A172 (cell line): ENCODE measurements around the gene ATP7B. TPM values are rescaled to one million over a fixed set of nuclear protein-coding genes. Genes with fewer than 3 reads are reported as not detected.
"Not testable (repeated sequence)": the region's sequence is repeated elsewhere in the genome, so short reads cannot be mapped to it uniquely, and the experiment has no call there.

ENCODE experiments used
- DNase-seq: peaks from one replicate; pipeline ENCODE4 v3.0.0-alpha.2; 2015; ENCODE audit warnings: low spot score
- total RNA-seq: library from RNA; depleted of rRNA; stranded (reverse); fragments of >200 nt; shearing (Covaris generic); gene quantifications from 2 replicates; pipeline ENCODE4 v1.2.3, GENCODE V29; 2014

Gene ATP7B
- total RNA-seq, 1 experiment from 2014 or later: 2.0 TPM

DNA sequence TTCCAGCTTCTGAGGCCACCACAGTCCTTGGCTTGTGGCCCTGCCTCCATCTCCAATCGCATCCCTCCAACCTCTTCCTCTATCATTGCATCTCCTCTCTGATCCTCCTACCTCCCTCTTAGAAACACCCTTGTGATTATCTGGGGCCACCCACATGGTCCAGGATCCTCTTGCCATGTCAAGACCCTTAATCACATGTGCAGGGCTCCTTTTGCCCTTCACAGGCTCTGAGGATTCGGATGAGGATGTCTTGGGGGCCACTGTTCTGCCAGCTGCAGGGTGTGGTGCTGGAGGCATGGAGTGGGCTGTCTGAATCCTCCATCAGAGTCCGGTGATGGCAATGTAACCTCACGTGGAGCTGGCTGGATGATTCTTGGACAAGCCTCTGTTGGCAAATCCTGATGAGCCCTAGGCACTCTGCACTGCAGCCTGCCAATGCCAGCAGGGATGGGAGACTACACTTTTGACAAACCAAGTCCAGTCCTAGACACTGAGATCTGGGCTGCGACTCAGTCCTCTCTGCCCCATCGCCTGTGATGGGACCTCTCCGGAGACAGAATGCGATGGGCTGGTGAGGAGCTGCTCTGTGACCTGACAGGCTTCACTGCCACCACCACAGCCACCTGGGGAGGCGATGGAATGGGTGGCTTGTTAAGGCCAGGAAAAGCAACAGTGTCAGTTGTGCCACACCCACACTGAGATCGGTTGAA lies 88.3 kb downstream of the ATP7B start:
- DNase-seq: no peak

GRCh38 chr13:51921790-51922740 lies 89.2 kb downstream of the ATP7B start:
- DNase-seq: no peak

- DNase-seq: no peak
Observed at GRCh38 chr13:51920786-51921185, 90.5 kb downstream of the ATP7B start.

DNA sequence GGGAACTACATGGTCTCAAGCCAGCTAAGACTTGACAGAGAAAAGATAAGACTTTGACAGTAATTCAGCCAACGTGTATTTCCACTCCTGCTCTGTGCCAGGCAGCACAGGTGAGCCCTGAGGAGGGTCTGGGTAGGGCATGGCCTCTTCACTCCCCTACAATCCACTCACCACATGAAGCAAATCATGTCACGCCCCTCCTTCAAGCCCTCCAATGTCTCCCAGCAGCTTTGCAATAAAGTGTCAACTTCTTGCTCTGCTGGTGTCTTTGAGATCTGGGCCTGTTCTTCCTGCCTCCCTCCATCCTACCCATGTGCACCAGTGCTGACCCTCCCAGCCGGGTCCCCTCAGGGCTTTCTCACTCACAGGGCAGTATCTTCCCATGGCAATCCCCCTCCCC lies 91.0 kb downstream of the ATP7B start:
- DNase-seq: no peak

DNA sequence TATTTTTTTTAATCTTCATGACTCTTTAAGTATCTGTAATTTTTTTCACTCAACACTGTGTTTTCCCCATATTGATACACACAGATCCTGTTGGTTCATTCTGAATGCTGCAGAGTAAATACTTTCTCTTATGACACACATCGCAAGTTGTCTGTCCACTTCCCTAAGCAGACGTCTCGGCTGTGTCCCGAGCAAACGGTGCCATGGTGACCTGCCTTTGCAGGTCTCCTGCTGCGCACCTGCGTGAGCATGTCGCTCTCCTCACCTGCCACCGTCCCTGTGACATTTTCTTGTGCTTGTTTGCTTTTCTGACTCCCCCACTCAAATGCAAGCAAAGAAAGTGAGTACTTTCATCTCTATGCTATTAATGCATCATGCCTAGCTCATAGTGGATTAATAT lies 91.7 kb downstream of the ATP7B start:
- DNase-seq: no peak

DNA sequence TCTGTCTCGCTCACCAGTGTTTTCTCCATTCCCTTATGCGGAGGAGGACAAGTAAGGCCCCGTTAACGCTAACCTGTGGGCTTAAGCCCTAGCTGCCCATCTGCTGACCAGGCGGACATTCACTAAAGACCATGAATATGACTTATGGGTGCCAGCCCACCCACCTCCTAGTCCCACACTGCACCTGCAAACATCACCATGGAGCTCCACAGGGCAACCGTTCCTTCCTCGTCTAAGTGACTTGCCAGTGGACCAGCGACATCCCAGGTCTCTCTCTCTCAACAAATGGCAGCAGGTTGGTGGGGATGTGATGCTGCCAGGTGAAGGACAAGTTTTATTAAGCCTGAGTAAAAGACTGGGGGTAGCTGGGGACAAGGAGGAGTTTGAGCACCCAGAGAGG lies 94.3 kb downstream of the ATP7B start:
- no peak for DNase-seq

- DNase-seq: no peak
Observed at GRCh38 chr13:51916051-51916818, 95.0 kb downstream of the ATP7B start.

- DNase-seq: no peak
Observed at GRCh38 chr13:51914137-51914493, 97.1 kb downstream of the ATP7B start.

DNA sequence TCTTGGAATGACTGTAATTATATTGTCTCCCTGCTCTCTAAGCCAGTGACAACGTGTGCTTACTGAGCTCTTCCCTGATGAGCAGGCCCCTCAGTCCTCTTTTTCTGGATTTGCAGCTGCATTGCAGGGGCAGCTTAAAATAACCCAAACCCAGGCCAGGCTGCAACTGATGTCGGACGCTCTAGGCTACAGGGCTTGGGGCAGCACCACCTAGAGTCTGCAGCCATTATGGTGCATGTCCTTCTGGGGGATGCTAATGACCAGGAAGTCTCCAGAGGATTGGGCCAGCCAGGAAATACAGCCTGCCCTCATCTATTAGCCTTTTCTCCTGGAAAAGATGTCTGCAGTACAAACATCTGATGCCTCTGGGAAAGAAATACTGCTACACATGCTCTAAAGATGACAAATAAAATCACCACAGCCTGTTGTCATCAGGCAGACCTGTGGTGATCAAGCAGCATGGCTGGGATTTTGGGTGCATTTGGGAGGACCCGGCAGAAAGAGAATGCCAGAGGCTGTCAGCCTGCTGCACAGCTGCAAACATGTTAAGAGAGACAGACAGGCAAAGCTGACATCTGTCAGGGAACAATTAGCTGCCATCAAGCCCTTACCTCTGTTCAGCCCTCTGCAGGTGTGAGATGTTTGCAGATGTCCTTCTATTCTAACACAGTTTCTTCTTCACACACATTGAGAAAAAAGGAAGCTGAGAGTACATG lies 97.7 kb downstream of the ATP7B start:
- no peak for DNase-seq

GRCh38 chr13:51912511-51913225 lies 98.6 kb downstream of the ATP7B start:
- no peak for DNase-seq

DNA sequence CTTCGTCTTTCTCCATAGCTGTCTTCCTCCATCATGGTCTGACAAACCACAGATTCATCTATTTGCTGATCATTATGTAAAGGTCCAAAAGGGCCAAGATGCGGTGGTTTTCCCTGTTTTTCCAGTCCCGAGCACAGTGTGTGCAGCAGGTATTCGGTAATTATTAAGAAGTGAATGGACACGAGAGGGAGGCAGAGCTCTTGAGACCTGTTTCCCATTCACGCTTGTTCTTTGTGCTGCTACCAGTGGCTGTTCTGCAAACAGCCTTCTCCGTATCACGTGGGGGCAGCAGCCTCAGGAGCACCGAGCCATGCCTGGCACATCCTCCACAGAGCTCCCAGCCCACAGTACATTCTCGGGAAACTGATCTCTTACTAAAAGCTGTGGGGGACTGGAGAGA lies 99.2 kb downstream of the ATP7B start:
- no peak for DNase-seq

DNA sequence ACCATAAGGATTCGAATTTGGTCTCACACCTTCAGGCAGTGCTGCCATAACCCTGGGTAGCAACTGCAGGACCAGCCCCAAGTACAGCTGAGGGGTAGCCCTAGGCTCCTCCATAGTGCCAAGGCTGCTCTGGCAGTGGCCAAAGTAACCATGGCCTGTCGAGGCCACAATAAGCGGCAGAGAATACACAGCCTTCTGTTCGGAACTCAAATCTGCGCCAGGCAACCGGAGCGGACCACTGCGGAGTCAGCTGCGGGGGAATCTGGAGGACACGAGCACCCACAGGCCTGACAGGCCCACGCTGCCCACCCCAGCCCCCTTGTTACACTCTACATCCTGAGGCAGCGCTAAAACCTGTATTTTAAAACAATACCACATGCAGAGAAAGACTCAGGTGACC lies 100.7 kb downstream of the ATP7B start:
- DNase-seq: no peak

GRCh38 chr13:51909265-51909664 lies 102.0 kb downstream of the ATP7B start:
- DNase-seq: not testable (repeated sequence)

DNA sequence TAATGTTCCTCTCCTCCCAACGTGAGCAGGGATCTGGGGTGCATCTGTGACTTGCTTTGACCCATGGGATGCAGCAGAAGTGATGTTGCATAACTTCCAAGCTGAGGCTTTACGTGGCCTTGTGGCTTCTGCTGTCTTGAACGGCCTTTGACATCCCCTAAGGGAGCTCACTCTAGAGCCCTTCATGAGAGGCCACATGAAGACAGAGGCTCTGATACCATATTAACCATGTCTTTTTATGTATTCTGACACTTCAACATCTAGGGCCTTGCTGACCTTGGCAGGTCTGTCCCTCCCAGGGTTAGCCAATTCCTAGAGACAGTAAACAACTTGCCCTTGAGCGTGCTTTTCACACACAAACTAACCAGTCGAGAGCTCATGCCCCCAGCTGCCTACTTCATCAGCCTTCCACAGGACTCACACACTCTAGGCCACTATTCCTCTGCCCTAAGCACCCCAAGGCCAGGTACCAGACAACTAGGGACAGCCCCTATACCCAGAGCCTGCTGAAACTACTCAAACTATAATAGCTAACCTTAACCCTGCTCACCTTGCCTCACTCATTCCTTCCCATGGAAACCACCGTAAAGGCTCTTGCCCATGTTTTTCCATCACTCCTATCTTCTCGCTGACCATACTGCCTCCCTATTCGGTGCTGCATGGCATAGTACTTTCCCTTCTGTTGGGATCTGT lies 104.1 kb downstream of the ATP7B start:
- no peak for DNase-seq

- no peak for DNase-seq
Observed at GRCh38 chr13:51906581-51906980, 104.7 kb downstream of the ATP7B start.

DNA sequence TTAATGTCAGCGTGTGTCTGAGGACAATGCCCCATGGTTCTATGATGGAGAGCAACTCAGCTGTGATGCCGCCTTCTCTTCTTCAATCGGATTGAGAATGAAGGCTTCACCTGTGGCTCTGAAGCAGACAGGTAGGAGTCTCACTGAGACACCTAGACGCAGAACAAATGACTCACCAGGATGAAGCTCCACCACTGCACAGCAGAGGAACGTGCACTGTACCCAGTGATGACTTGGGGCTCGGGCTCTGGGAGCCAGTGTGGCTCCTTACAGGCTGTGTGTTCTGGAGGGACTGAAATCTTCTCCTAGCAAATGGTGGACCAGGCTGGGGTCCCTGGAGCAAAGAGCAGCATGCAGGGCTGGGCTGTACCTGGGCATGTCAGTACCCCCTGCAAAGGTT lies 105.5 kb downstream of the ATP7B start:
- no peak for DNase-seq

DNA sequence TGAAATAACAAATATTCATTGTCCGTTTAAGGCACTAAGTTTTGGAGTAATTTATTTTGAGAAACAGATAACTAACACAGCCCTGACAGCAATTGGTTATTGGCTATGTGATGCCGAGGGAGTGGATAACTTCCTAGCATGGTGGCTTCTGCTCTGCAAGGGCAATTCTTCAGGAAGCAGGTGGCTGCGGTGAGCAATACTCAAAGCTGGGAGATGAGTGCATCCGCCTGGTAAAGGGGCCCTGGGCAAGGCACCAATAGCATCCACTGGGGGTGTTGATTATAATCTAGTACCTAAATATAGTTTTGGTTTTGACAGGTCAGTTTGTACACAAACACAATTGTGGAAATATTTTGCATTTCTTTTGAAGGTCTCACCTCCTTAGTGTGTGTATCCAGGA lies 108.5 kb downstream of the ATP7B start:
- DNase-seq: no peak

DNA sequence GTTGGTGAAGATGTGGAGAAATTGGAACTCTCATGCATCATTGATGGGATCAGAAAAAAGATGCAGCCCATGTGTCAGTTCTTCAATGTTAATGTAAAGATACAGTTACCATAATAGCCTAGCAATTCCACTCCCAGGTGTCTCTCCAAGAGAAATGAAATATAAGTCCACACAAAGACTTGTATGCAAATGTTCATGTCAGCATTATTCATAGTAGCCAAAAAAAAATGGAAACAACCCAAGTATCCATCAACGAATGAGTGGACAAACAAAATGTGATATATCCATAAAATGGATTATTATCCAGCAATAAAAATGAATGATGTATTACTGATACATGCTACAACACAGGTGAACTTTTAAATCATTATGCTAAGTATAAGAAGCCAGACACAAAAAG lies 110.8 kb downstream of the ATP7B start:
- DNase-seq: no peak

- peak; percentile 52 for DNase-seq
Observed at GRCh38 chr13:51895906-51896888, 115.1 kb downstream of the ATP7B start.
